Esophagus squamous epithelium (tissue), 5 donors: Measurements from ENCODE around the gene LRRC30. TPM values are rescaled to one million over a fixed set of nuclear protein-coding genes. Genes with fewer than 3 reads are reported as not detected.

Experiments used
- DNase-seq: peaks from one replicate; lab custom pipeline; 2025; lab: John Stamatoyannopoulos, UW
- H3K27ac ChIP-seq, 4 donors: fragments of 200-600 bp; sonication (generic); one replicate each; pipeline ENCODE4 v1.5.1; 2016 to 2019; ENCODE audit warnings: mild to moderate bottlenecking in 1 of 4
- H3K27me3 ChIP-seq, 4 donors: fragments of 200-600 bp; sonication (generic); 1 replicate in 3 of 4; 2 replicates in 1 of 4; pipeline versions ENCODE4 v1.5.1 to v1.6.0; 2017 to 2021; ENCODE audit warnings: antibody characterized with exemption in 1 of 4
- H3K36me3 ChIP-seq, 3 donors: fragments of 200-600 bp; sonication (generic); one replicate each; pipeline ENCODE4 v1.5.1; 2016 to 2019
- H3K4me1 ChIP-seq, 3 donors: fragments of 200-600 bp; sonication (generic); one replicate each; pipeline ENCODE4 v1.5.1; 2017 to 2019
- H3K4me3 ChIP-seq, 4 donors: fragments of 200-600 bp; sonication (generic); 1 replicate in 3 of 4; 2 replicates in 1 of 4; pipeline ENCODE4 v1.5.1; 2016 to 2019; ENCODE audit warnings: mild to moderate bottlenecking in 2 of 4, moderate library complexity in 1 of 4
- H3K9me3 ChIP-seq, 3 donors: fragments of 200-600 bp; sonication (generic); one replicate each; pipeline ENCODE4 v1.5.1; 2016 to 2019
- POLR2A ChIP-seq, 4 donors: fragments of 450-650 bp; IDR thresholded peaks; one replicate each; pipeline ENCODE4 v1.6.1; 2017; ENCODE audit warnings: antibody characterized with exemption in 4 of 4, mild to moderate bottlenecking in 4 of 4, moderate library complexity in 3 of 4
- WGBS, 2 donors: methylation state at CpG; one replicate each; pipeline ENCODE4 v1.1.5; 2018; 5-methylcytosine and 5-hydroxymethylcytosine counted together
- intact Hi-C: fragments of 100-400 bp; cut with DNase I; formaldehyde crosslinking; loops from one replicate; pipeline ENCODE4 v1.15.0; 2022
- total RNA-seq, 4 donors: library from RNA; depleted of rRNA; stranded (reverse); fragments of >200 nt; gene quantifications; one replicate each; pipeline ENCODE4 v1.1.0, GENCODE V29; 2016
- TF ChIP-seq, protein P1 (sequence below), 6 experiments: fragments of 450-650 bp in 4 of 6; fragments of 200-600 bp in 2 of 6; sonication (generic) in 2 of 6; IDR thresholded peaks; one replicate each; pipeline ENCODE4 v1.5.1; 2016 to 2019; ENCODE audit warnings: antibody characterized with exemption in 6 of 6, mild to moderate bottlenecking in 4 of 6, moderate library complexity in 4 of 6
- donor health status: DM: yes; HTN: yes; CAD: no.

Gene LRRC30
- not detected for total RNA-seq

- Histone ChIP-seq H3K4me1 (no peaks in the 10 kb centered on the region), H3K27me3 (no peaks in the 10 kb centered on the region), H3K4me3 (no peak within 1 kb of the TSS), H3K9me3 (no peaks in the 10 kb centered on the region), H3K36me3 (no peaks in the 10 kb centered on the region), H3K27ac (no peak within 1 kb of the TSS)
- no peak for TF ChIP-seq POLR2A (IDR thresholded peaks at IDR 0.05)
- 85 to 88% methylated on average over 1 to 9 of the region's 13 CpGs for WGBS, 2 donors
- no peak for DNase-seq
- intact Hi-C loops = no loop called here
Measured at GRCh38 chr18:7230626-7231349, at the start of gene LRRC30. TSS of gene LRRC30 (plus strand) at chr18:7231089. CDS start at chr18:7231139, 50 bp downstream.

DNA sequence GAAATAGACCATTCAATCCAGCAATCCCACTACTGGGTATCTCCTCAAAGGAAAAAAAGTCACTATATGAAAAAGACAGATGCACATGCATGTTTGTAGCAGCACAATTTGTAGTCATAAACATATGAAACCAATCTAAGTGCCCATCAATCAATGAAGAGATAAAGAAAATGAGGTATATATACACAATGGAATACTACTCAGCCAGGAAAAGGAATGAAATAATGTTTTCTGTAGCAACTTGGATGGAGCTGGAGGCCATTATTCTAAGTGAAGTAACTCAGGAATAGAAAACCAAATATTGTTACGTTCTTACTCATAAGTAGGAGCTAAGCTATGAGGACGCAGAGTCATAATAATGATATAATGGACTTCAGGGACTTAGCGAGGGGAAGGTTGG is 45.2 kb upstream of the LRRC30 start:
- Histone ChIP-seq H3K4me3 (no peak overlapping the region), H3K36me3 (no peaks in the 10 kb centered on the region), H3K27ac (no peak overlapping the region), H3K27me3 (no peaks in the 10 kb centered on the region), H3K4me1 (no peaks in the 10 kb centered on the region), H3K9me3 (no peaks in the 10 kb centered on the region)
- DNase-seq = no peak
- 84 to 85% methylated on average over 3 of the region's 3 CpGs for WGBS, 2 donors
- intact Hi-C loops = no loop called here
- TF ChIP-seq, protein P1, sequence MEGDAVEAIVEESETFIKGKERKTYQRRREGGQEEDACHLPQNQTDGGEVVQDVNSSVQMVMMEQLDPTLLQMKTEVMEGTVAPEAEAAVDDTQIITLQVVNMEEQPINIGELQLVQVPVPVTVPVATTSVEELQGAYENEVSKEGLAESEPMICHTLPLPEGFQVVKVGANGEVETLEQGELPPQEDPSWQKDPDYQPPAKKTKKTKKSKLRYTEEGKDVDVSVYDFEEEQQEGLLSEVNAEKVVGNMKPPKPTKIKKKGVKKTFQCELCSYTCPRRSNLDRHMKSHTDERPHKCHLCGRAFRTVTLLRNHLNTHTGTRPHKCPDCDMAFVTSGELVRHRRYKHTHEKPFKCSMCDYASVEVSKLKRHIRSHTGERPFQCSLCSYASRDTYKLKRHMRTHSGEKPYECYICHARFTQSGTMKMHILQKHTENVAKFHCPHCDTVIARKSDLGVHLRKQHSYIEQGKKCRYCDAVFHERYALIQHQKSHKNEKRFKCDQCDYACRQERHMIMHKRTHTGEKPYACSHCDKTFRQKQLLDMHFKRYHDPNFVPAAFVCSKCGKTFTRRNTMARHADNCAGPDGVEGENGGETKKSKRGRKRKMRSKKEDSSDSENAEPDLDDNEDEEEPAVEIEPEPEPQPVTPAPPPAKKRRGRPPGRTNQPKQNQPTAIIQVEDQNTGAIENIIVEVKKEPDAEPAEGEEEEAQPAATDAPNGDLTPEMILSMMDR (IDR thresholded peaks at IDR 0.05) = no peak
- TF ChIP-seq POLR2A (IDR thresholded peaks at IDR 0.05) = no peak

DNA sequence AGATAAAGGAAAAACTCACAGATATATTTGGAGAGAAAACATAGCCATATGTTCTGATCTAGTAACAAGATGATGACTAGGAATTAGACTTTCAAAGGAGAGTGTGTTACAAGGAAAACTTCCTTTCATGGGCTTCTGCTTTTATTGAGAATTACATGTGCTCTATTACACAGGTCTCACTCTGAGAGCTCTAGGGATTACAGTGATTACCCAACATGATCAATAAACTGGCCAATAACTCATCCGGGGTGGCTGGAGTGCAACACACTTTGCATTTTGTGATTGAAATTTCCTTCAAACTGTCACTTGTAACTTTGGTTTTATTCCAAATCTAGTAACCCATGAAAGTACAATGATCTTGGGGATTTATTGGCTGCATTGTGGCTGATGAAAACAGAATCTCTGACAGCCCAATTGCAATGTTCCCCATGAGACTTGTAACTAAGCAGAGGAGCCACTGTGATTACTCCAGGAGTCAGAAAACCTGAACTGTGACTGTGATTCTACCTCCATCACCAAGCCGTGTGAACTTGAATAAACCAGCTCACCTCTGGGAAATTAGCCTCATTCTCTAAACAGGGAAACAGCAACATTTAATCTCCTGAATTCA is 40.2 kb upstream of the LRRC30 start:
- H3K27me3 ChIP-seq = no peaks in the 10 kb centered on the region
- TF ChIP-seq, protein P1 (IDR thresholded peaks at IDR 0.05) = no peak
- no peak for TF ChIP-seq POLR2A (IDR thresholded peaks at IDR 0.05)
- no peak overlapping the region for H3K27ac ChIP-seq
- no peaks in the 10 kb centered on the region for H3K36me3 ChIP-seq
- no peaks in the 10 kb centered on the region for H3K4me1 ChIP-seq
- no peak overlapping the region for H3K4me3 ChIP-seq
- no peak for DNase-seq
- intact Hi-C loops = no loop called here
- WGBS, 2 donors = 64 to 66% methylated on average over 2 of the region's 2 CpGs
- H3K9me3 ChIP-seq = no peaks in the 10 kb centered on the region

DNA sequence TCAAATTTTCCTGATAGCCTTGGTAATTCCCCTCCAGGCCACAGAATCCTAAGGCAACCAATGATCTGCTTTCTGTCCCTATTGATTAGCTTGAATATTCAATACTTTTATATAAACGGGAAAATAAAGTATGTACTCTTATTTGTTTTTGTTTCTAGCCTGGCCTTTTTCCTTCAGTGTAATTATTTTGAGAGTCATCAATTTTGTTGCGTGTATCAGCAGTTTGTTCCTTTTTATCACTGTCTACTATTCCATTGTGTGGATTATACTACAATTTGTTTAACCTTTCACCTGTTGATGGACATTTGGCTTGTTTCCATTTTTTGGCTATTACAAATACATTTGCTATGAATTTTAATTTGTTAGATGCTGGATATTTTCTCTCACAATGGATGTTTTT is 39.2 kb upstream of the LRRC30 start:
- Histone ChIP-seq H3K4me3 (no peak overlapping the region), H3K36me3 (no peaks in the 10 kb centered on the region), H3K27me3 (no peaks in the 10 kb centered on the region), H3K4me1 (no peaks in the 10 kb centered on the region), H3K27ac (no peak overlapping the region), H3K9me3 (no peaks in the 10 kb centered on the region)
- no peak for DNase-seq
- intact Hi-C loops = no loop called here
- WGBS, 2 donors = 84 to 91% methylated on average over 2 of the region's 2 CpGs
- TF ChIP-seq, protein P1 (IDR thresholded peaks at IDR 0.05) = no peak
- no peak for TF ChIP-seq POLR2A (IDR thresholded peaks at IDR 0.05)

DNA sequence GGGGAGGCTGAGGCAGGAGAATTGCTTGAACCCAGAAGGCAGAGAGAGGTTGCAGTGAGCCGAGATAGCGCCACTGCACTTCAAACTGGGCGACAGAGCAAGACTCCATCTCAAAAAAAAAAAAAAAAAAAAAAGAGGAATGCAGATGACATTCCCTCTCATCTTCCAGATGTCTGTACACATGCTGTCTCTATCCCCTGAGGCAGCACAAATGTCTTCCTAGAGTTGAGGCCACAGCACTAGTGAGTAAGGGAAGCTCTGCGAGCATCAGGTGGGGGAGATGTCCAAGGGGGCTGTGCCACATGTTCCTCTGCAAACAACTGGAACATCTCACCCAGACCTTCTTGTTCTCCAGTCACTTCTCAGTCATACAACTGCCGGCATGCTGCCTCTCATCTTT is 35.6 kb upstream of the LRRC30 start:
- Histone ChIP-seq H3K36me3 (no peaks in the 10 kb centered on the region), H3K4me1 (no peaks in the 10 kb centered on the region), H3K4me3 (no peak overlapping the region), H3K9me3 (no peaks in the 10 kb centered on the region), H3K27me3 (no peaks in the 10 kb centered on the region), H3K27ac (no peak overlapping the region)
- TF ChIP-seq, protein P1 (IDR thresholded peaks at IDR 0.05) = no peak
- TF ChIP-seq POLR2A (IDR thresholded peaks at IDR 0.05) = no peak
- WGBS, 2 donors = 83 to 84% methylated on average over 5 of the region's 5 CpGs
- intact Hi-C loops = no loop called here
- no peak for DNase-seq
